GM11168 (cell line): ENCODE data around the gene SETD3.

Experiments used
- in situ Hi-C: fragments of 300-500 bp; cut with MboI; formaldehyde crosslinking; loops from one replicate; pipeline ENCODE4 v1.12.0; 2022; ENCODE audit warnings: low sequenced_read_pairs; ENCODE audit not compliant: unreplicated experiment

The SETD3 gene

DNA sequence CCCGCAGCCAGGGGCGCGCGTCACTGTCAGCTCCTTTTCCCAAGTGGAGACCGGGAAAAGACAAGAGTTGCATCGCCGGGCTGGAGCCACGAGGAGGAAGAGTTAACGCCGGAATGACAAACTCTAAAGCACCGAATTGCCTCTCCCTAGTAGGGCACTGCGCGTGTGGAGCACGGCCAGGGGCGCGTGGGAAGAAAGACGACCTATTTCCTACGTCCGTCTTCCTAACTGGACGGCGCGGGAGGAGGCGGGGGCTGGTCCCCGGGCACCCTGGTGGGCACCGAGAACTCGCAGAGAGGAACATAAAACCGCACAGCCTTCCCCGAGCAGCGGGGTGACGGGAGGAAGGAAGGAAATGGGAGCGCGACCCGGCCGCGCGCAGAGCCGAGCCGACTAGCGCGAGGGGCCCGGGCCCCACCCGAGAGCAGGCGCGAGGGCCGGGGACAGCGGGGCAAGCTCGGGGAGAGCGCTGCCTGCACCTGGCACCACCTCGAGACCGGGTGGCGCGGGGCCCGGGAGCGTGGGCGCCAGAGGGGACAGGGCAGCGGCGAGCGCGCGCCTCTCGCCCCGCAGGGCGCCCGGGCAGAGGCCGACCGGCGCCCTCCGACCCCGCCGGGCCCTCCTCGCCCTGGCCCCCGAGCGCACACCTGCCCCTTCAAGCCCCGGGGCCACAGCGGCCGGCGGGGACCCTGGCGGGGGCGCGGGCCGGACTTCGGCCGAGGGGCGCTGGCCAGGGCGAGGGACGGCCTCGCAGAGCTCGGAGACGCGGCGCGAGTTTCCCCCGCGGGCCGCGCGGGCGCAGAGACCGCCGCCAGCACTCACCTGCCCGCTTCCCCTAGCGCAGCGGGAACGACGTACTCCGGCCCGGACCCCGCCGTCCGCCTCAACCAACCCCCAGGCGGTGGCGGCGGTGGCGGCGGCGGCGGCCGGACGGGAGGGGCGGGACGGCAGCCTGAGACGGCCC is at the start of gene SETD3:
Gene SETD3 (minus strand): TSS at position 954 of the 964 bp plus-strand sequence. CDS start 15,054 bp downstream, outside the sequence.
- in situ Hi-C loops = no loop called here

DNA sequence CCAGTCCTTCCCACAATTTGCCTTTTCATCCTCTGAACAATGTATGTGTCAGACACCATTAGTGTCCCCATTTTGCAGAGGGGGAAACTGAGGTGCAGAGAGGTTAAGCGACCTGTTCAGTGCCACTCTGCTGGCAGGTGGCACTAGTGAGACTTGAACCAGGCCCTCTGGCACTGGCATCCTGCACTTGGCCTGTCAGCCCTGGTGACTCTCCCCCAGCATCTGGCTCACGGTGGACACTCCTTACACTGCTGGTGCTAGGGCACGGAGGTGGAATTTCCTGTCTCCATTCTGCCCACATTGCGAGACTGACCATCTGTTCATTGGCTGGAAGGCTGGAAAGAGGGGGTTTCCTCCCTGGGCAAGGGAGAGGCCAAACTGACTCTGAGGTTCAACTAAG is 49.2 kb upstream of the SETD3 start:
- in situ Hi-C loops = no loop called here

DNA sequence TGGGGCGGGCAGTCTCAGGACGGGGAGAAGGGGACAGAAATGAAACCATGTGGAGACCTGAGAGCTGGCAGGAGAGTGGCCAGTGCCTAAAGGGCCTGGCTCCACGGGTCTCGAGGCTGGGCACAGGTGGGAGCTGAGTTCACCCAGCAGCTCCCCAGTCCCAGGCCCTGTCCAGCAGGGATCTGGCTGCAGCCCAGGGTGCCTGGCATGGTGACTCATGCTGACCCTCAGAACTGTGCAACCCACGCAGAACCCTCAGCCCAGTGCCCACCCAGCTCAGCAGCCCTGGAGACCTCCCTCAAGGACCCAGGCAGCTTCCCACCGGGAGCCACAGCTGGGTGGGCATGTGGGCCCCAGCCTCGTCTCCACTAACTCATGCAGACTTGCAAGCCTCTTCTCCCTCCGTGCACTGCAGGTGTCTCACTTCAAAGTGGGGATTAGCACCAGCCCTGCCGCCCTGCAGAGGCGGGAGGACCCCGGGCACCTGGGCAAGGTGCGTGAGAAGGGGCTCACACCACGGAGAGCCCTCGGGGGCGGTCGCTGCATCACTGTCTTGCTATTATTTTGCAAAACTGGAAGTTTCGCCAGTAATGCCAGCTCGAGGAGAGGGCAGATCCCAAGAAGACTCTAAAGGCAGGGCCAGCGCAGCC is 46.9 kb upstream of the SETD3 start:
- in situ Hi-C loops = no loop called here

DNA sequence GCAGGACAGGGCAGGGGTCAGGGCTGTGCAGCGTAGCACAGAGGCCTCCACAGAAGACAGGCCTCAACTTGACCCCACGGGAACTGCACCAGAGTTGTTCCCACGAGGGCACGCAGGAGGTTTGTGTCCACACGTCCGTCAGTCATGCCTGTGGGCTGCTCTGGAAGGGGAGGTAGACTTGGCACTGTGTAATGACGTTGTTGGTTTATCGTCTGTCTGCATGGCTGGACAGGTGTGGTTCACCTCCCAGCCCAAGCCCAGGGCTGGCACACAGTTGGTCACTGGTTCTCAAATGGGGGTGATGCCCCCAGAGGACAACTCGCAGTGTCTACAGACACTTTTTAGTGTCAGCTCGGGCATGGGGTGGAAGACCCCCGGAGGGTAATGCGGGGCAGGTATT is 46.4 kb upstream of the SETD3 start:
- in situ Hi-C loops = no loop called here

DNA sequence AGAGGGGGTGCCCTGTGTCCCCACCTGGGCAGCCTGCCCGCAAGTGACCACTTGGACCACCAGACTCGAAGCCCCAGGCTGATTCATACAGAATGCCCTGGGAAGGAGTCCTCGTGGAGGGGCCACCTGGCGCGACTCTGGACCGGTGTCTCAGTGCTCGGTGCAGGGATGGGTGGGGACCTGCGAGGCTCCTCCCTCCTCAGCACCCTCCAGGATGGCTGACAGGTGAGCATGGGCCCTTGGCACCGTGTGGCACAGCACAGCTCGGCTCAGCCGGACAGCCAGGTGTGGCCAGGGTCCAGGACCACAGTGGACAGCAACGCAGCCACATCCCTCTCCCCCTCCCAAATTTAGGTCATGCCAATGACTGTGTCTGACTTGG is 45.0 kb upstream of the SETD3 start:
- in situ Hi-C loops = no loop called here

DNA sequence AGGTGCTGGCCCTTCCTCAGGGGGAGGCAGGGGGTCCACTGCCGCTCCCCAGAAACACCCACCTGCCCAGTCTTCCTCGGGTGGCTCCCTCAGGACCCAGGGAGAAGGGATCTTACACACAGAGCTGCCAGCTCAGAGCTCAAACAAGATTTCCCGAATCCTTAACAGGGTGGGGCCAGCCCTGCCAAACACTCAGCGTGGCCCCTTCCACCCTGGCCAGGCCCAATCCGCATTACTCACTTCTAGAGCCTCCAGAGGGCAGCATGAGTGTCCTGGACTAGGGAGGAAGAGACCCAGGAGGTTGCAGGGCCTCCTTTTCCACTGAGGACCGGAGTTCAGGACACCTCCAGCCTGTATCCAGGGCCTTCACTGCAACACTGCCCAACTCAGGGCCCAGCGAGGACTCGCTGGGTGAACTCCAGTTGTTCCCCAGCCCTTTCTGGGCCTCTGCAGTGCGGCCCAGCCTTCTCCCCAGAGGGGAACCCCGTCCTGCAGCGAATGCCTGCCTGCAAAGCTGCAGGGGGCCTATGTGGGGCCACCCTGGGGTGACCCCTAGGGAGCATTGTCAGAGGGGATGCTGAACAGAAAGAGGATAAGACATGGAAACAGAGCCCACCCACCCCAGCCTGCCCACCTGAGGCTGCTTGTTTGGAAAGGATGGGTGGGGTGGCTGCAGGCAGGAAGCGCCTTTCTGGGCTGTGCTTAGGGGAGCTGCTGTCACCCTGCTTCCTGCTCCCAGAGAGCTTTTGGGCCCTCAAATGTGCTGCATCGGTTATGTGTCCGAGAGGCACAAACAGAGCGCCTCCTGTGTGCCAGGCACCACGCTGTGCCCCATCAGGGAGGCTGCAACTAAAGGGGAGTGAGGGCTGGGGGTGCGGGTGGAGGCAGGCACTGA is 44.4 kb upstream of the SETD3 start:
- in situ Hi-C loops = loop anchor here (25.0 kb wide), 1 partner anchor 362 kb away; no protein-coding TSS in a partner anchor

DNA sequence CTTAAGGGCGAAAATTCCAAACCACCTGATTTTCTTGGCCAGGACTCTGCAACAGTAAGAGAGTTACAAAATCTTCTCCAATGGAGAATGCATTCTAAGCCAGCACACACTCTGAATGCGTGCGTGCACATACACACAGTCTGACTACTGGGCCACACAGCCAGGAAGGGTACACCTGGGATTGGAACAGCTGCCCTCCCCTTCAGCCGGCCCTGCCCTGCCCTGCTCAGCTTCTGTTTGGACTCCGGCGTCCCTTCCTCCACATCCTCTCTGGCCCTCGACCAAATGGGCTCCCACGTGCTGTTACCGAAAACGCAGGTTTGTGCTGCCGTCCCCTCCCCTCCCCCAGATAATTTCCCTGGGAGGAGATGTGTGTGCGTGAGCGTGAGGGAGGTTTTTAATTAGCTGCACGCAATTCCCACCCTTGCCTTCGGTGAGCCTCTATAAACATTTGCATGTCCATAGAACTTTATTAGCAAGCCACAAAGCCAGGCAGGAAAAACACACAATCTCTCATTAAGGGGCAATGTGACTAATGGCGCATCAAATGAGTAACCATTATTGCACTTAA is 43.5 kb upstream of the SETD3 start:
- in situ Hi-C loops = loop anchor here (25.0 kb wide), 1 partner anchor 363 kb away; no protein-coding TSS in a partner anchor

DNA sequence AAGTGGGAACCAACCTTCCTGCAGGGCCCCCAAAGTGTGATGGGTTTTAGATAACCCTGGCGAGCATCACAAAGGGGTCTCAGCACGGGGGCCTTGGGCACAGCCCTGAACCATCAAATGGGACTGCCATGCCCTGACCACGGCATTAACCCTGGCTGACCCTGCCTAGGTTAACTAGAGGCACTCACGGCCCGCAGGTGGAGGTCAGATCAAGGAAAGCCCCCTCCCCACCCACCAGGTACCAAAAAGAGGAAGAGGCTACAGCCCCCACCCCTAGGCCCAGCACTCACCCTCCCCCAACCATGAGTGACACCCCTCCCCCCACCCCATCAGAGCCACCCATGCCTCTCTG is 43.0 kb upstream of the SETD3 start:
- in situ Hi-C loops = loop anchor here (25.0 kb wide), 1 partner anchor 364 kb away; no protein-coding TSS in a partner anchor

DNA sequence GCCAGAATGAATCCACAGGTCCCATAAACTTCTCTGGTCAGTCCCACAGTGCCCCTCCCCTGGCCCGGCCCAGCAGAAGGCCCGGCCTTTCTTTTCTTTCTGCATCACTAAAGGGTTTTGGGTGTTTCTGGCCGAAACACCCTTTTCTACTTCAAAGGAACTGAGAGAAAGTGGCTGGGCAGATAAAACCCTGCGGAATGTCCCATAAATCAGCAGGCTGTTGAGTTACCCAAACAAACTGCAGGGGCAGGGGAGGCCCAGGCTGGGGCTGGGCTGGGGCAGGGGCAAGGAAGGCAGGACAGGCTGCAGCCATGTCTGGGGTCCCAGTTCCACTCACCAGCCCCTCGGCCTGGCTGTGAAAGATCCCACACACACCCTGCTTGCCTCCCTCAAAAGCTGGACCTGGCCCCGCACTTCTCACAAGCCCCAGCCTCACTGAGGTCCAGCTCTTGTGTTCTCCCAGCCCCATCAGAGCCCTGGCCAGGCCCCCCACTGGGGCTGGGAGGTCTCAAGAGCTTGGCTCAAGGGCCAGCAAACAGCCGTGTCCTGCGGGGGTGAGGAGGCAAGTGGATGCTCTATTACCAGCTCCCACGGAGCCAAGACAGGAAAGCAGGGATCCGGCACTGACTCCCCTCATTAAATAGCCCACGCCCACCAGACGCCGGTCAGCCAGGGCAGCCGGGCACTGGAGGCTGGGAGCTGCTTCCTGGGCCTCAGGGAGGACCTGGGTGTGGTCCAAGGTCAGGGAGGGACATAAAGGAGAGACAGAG is 42.5 kb upstream of the SETD3 start:
- in situ Hi-C loops = loop anchor here (25.0 kb wide), 1 partner anchor 364 kb away; no protein-coding TSS in a partner anchor

DNA sequence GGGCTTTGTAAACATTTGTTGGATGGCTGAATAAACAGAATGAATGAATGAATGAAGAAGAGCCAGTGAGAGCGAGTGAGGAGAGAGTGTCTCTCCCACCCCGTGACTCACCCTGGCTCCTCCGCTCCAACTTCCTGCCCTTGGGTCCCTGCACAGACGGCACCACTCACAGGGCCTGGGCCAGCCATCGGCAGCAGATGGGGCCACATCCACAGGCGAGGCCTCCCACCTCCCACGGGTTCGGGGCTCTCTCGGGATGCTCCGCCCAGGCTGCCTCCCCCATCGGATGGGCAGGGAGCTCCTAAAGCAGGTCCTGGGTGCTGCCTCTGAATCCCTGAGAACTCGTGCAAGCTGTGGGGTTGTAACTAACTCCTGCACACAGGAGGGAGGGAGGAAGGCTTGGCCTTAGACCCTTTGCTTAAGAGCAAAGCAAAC is 41.8 kb upstream of the SETD3 start:
- in situ Hi-C loops = loop anchor here (25.0 kb wide), 1 partner anchor 365 kb away; no protein-coding TSS in a partner anchor

DNA sequence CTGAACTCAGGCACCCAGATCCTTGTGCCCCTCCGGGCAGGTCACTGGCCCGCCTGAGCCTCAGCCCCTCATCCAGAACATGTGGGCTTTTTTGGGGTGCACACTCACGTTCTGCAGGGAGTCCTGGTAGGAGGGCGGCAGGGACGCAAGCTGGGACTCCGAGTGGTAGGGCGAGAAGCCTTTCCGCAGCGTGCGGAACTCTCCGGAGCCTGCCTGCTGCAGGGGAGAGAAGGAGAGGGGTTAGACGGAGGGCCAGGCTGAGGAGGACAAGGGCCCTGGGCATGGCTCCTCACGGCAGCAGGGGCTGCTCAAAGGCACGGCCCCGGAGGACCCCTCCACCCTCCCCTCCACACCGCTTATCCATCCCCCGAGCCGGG is 41.4 kb upstream of the SETD3 start:
- in situ Hi-C loops = loop anchor here (25.0 kb wide), 1 partner anchor 365 kb away; no protein-coding TSS in a partner anchor

DNA sequence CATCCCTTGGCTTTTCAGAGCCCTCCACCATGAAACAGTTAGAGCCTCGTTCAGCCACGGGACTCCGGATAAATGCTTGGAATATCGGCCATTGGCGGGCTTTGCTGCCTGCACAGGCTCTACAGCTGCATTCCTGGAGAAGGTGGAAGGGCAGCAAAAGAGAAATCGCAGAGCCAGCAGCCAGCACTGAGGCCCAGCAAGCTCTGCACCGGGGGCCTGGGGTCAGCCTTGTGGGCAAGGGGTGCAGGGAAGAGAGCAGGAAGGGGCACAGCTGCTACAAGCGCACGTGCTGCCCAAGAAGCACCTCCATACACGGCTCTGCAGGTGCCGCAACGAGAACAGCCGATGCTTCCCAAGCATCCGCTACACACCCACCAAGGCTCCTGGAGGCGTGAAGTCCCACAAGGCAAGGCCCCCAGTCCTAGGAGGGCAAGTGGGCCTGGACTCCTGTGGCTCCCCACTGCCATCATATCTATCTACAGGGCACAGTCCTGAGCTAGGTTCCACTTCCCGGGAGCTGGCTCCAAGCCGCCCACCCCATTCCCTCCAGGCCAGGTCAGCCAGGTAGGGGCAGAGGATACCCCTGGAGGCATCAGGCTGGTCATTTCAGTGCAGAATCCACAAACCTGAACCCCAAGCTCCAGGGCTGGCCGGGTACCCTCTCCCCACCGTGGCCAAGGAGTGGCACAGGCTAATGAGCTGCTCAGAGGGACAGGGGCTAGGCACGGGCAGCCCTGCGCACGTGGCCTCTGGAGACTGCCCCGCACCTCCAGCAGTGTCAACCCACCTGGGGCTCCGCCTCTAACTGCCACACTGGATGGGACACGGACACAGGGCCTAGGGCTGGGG is 40.7 kb upstream of the SETD3 start:
- in situ Hi-C loops = loop anchor here (25.0 kb wide), 1 partner anchor 366 kb away; no protein-coding TSS in a partner anchor

DNA sequence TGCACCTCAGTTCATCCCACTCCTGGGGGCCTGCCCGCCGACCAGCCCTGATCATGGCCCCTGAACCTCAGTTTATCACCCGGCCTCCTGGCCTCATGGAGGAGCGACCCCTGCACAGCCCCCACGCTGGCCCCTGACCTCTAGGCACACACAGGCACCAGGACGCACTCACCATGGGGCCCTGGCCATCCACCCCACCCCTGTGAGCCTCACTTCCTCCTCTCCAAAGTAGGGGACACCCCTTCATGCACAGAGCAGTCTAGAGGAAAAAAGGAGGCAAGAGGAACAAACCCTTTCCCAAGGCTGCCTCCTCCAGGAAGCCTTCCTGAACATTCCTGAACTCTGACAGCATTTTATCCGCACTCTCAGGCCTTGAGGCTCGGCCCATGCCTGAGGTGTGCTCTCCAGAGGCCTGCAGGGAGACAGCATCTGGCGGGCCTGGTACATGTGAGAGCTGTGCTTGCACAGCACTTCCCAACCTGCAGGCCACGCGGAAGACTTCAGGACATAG is 40.0 kb upstream of the SETD3 start:
- in situ Hi-C loops = loop anchor here (25.0 kb wide), 1 partner anchor 367 kb away; no protein-coding TSS in a partner anchor

DNA sequence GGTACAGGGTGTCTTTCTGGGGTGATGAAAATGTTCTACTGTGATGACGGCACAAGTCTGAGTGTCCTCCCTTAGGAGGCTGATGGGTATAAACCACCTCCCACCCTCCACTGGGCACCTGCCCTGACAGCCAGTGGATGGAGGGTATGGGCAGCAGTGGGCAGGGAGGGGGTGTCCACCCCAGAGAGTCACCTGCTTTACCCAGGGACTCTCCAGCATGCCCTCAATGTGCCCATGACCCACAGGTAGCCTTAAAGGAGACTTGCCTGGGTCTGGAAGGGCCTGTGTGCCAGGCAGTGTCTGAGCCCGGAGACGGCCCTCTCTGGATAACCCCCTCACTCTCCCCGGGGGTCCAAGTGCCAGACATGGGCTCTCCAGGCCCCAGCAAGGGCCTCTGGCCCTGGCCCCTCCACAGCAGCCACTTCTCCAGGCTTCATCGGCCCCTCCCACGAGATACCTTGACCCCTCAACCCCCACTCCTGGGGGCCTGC is 39.3 kb upstream of the SETD3 start:
- in situ Hi-C loops = loop anchor here (5.0 to 25.0 kb wide), 2 partner anchors 112 to 367 kb away; no protein-coding TSS in a partner anchor

DNA sequence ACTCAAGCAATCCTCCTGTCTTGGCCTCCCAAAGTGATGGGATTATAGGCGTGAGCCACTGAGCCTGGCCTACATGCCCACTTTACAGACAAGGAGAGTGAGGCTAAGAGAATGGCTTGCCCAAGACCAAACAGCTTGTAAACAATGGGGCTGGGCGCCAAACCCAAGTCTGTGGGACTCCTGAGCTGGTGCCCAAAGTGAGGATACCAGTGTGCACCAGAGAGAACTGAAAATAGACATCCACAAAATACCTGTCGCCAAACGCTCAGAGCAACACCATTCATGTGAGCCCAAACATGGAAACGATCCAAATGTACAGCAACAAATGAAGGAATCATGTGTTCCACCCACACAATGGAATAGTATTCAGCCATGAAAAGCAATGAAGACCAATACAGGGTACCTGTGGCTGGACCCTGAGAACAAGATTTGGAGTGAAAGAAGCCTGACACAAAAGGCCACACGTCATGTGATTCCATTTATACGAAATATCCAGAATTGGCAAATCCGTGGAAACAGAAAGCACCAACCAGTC is 38.8 kb upstream of the SETD3 start:
- in situ Hi-C loops = loop anchor here (5.0 to 25.0 kb wide), 2 partner anchors 113 to 368 kb away; no protein-coding TSS in a partner anchor

DNA sequence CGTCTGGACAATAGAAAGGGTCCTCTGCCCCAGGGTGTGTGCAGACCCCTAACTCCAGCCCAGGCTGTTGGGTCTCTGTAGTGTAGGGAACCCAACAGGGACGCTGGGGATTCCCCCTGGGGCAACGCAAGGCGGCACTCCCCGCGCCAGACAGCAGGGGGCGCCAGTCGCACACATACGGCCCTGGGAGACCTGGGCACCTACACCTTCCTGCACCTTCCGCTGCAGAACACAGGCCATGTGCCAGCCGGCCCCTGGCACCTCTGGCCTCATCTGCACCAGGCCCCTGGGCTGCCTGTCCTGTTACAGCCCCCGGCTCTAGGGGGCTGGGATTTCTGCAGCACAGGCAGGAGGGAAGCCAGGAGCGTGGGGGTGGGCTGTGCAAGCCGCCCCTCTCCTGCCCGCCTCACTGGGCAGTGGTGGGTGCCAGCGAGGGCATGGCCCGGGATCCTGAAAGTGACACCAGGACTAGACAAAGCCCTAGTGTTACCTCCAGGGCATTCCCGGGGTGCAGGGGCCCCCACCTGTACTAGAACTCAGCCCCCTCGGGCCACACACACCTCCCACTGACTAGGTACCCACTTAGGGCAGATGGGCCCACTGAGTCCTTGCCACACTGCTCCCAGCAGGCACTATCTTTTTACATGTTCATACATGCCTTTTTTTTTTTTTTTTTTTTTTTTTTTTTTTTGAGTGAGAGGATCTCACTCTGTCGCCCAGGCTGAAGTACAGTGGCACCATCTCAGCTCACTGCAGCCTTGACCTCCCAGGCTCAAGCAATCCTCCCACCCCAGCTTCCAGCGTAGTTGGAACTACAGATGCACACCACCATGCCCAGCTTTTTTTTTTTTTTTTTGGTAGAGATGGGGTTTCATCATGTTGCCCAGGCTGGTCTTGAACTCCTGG is 38.0 kb upstream of the SETD3 start:
- in situ Hi-C loops = loop anchor here (5.0 to 25.0 kb wide), 2 partner anchors 114 to 369 kb away; no protein-coding TSS in a partner anchor
